IPS-11a (cell line): ENCODE results near the gene CELF2.
"Not testable (repeated sequence)": the region's sequence is repeated elsewhere in the genome, so short reads cannot be mapped to it uniquely, and the experiment has no call there.

Experiments used
- H3K4me3 ChIP-seq: one replicate; pipeline ENCODE4 v1.5.1; 2013; ENCODE audit warnings: low read depth, low read length, control low read depth

Gene CELF2

GRCh38 chr10:11168423-11169090 is 150.9 kb downstream of the CELF2 start:
- H3K4me3 ChIP-seq, result no peak overlapping the region

- H3K4me3 ChIP-seq, result no peak overlapping the region
Observed at GRCh38 chr10:11169976-11170375, 152.3 kb downstream of the CELF2 start.

GRCh38 chr10:11170574-11170973 is 152.9 kb downstream of the CELF2 start:
- no peak overlapping the region for H3K4me3 ChIP-seq

- no peak overlapping the region for H3K4me3 ChIP-seq
Observed at GRCh38 chr10:11170993-11171851, 153.6 kb downstream of the CELF2 start.

- no peak overlapping the region for H3K4me3 ChIP-seq
Observed at GRCh38 chr10:11173042-11173441, 155.4 kb downstream of the CELF2 start.

- H3K4me3 ChIP-seq, result no peak overlapping the region
Observed at GRCh38 chr10:11175823-11176243, 158.2 kb downstream of the CELF2 start.

- no peak overlapping the region for H3K4me3 ChIP-seq
Observed at GRCh38 chr10:11176746-11177145, 159.1 kb downstream of the CELF2 start.

GRCh38 chr10:11177381-11177780 is 159.7 kb downstream of the CELF2 start:
- no peak overlapping the region for H3K4me3 ChIP-seq

- H3K4me3 ChIP-seq, result no peak overlapping the region
Observed at GRCh38 chr10:11177926-11178471, 160.3 kb downstream of the CELF2 start.

GRCh38 chr10:11178606-11179515 is 161.2 kb downstream of the CELF2 start:
- no peak overlapping the region for H3K4me3 ChIP-seq

- H3K4me3 ChIP-seq, result no peak overlapping the region
Observed at GRCh38 chr10:11179516-11180105, 161.9 kb downstream of the CELF2 start.

GRCh38 chr10:11180228-11180627 is 162.6 kb downstream of the CELF2 start:
- H3K4me3 ChIP-seq, result no peak overlapping the region

GRCh38 chr10:11181978-11182377 is 164.3 kb downstream of the CELF2 start:
- no peak overlapping the region for H3K4me3 ChIP-seq

- no peak overlapping the region for H3K4me3 ChIP-seq
Observed at GRCh38 chr10:11183015-11183414, 165.3 kb downstream of the CELF2 start.

GRCh38 chr10:11184093-11184492 is 166.4 kb downstream of the CELF2 start:
- H3K4me3 ChIP-seq, result no peak overlapping the region

GRCh38 chr10:11185128-11185665 is 167.5 kb downstream of the CELF2 start:
- not testable (repeated sequence) for H3K4me3 ChIP-seq

GRCh38 chr10:11186374-11186773 is 168.7 kb downstream of the CELF2 start:
- H3K4me3 ChIP-seq, result no peak overlapping the region

- no peak overlapping the region for H3K4me3 ChIP-seq
Observed at GRCh38 chr10:11189582-11190376, 172.1 kb downstream of the CELF2 start.

GRCh38 chr10:11191190-11191589 is 173.5 kb downstream of the CELF2 start:
- no peak overlapping the region for H3K4me3 ChIP-seq
